Activated naive CD4-positive, alpha-beta T cell (primary cell): Measurements from ENCODE around the gene LGI2.

Experiments
- DNase-seq, 4 experiments: peaks; one replicate each; lab custom pipeline; 2025; lab: John Stamatoyannopoulos, UW

Gene LGI2

GRCh38 chr4:24995346-24995919, 35.3 kb downstream of the LGI2 start:
- DNase-seq, result no peak

- DNase-seq, result no peak
Observed at GRCh38 chr4:24993551-24994080, 37.1 kb downstream of the LGI2 start.

GRCh38 chr4:24992968-24993367, 37.8 kb downstream of the LGI2 start:
- DNase-seq, result no peak

GRCh38 chr4:24991015-24991414, 39.7 kb downstream of the LGI2 start:
- no peak for DNase-seq

GRCh38 chr4:24989327-24989726, 41.4 kb downstream of the LGI2 start:
- DNase-seq, result no peak

GRCh38 chr4:24988776-24989175, 42.0 kb downstream of the LGI2 start:
- DNase-seq, result no peak

GRCh38 chr4:24984602-24985532, 45.9 kb downstream of the LGI2 start:
- no peak for DNase-seq

GRCh38 chr4:24980740-24981139, 50.0 kb downstream of the LGI2 start:
- DNase-seq, result no peak

- DNase-seq, result peak in 3 of 4 experiments; percentile 2 to 5 (median 2)
Observed at GRCh38 chr4:24980064-24980690, 50.6 kb downstream of the LGI2 start.

- no peak for DNase-seq
Observed at GRCh38 chr4:24979554-24979953, 51.2 kb downstream of the LGI2 start.

GRCh38 chr4:24978291-24979075, 52.3 kb downstream of the LGI2 start:
- no peak for DNase-seq

- no peak for DNase-seq
Observed at GRCh38 chr4:24975510-24975909, 55.2 kb downstream of the LGI2 start.

GRCh38 chr4:24973747-24974601, 56.8 kb downstream of the LGI2 start:
- DNase-seq, result no peak

- DNase-seq, result no peak
Observed at GRCh38 chr4:24973404-24973746, 57.4 kb downstream of the LGI2 start.

GRCh38 chr4:24971192-24971591, 59.6 kb downstream of the LGI2 start:
- DNase-seq, result no peak

GRCh38 chr4:24970635-24971034, 60.1 kb downstream of the LGI2 start:
- DNase-seq, result no peak

GRCh38 chr4:24970191-24970590, 60.6 kb downstream of the LGI2 start:
- no peak for DNase-seq

- no peak for DNase-seq
Observed at GRCh38 chr4:24969486-24969885, 61.3 kb downstream of the LGI2 start.

- no peak for DNase-seq
Observed at GRCh38 chr4:24968992-24969391, 61.8 kb downstream of the LGI2 start.

GRCh38 chr4:24968278-24968677, 62.5 kb downstream of the LGI2 start:
- no peak for DNase-seq

GRCh38 chr4:24967346-24967745, 63.4 kb downstream of the LGI2 start:
- no peak for DNase-seq
